Prostate gland (tissue), 2 donors: ENCODE measurements around the gene ST6GALNAC5. TPM values are rescaled to one million over a fixed set of nuclear protein-coding genes. Genes with fewer than 3 reads are reported as not detected.
"Not testable (repeated sequence)": the region's sequence is repeated elsewhere in the genome, so short reads cannot be mapped to it uniquely, and the experiment has no call there.

Experiments
- DNase-seq: peaks from one replicate; pipeline ENCODE4 v3.0.0-alpha.2; 2019; ENCODE audit warnings: low spot score
- H3K27ac ChIP-seq, 2 donors: fragments of 200-600 bp; sonication (generic); 2 replicates each; pipeline ENCODE4 v1.5.1; 2017 to 2019
- H3K27me3 ChIP-seq: fragments of 200-600 bp; sonication (generic); replicated peaks from 2 replicates; pipeline ENCODE4 v1.5.1; 2019; ENCODE audit not compliant: insufficient read depth
- H3K36me3 ChIP-seq, 2 donors: fragments of 200-600 bp; sonication (generic); 1 replicate in 1 of 2; 2 replicates in 1 of 2; pipeline versions ENCODE4 v1.5.1 to v1.8.1; 2017 to 2019
- H3K4me1 ChIP-seq: fragments of 200-600 bp; sonication (generic); replicated peaks from 2 replicates; pipeline ENCODE4 v1.5.1; 2019
- H3K4me3 ChIP-seq, 2 donors: fragments of 200-600 bp; sonication (generic); 2 replicates each; pipeline ENCODE4 v1.5.1; 2017 to 2019
- H3K9me3 ChIP-seq: fragments of 200-600 bp; sonication (generic); 2 replicates; pipeline ENCODE4 v1.5.1; 2017
- CTCF ChIP-seq, 4 experiments: fragments of 200-600 bp in 2 of 4; fragments of 450-650 bp in 2 of 4; sonication (generic) in 2 of 4; IDR thresholded peaks; 1 replicate in 3 of 4; 2 replicates in 1 of 4; pipeline ENCODE4 v1.5.1; 2016 to 2019; ENCODE audit warnings: antibody characterized with exemption in 4 of 4, mild to moderate bottlenecking in 2 of 4, moderate library complexity in 2 of 4
- POLR2A ChIP-seq: fragments of 450-650 bp; IDR thresholded peaks from one replicate; pipeline ENCODE4 v1.6.1; 2016; ENCODE audit warnings: antibody characterized with exemption, mild to moderate bottlenecking
- POLR2AphosphoS5 ChIP-seq: sonication (generic); formaldehyde crosslinking; IDR thresholded peaks from one replicate; pipeline ENCODE4 v1.6.1; 2017; ENCODE audit warnings: antibody characterized with exemption
- WGBS: methylation state at CpG from one replicate; pipeline ENCODE4 v1.1.5; 2018; 5-methylcytosine and 5-hydroxymethylcytosine counted together
- intact Hi-C: fragments of 100-400 bp; cut with DNase I; formaldehyde crosslinking; loops from one replicate; pipeline ENCODE4 v1.14.2; 2022
- total RNA-seq, 2 donors: library from RNA; depleted of rRNA; stranded (reverse); fragments of >200 nt; gene quantifications; one replicate each; pipeline ENCODE4 v1.1.0, GENCODE V29; 2016

The ST6GALNAC5 gene
- total RNA-seq, result 10 to 100 TPM in 1 of 2 donors, 1 to 10 TPM in 1; 4.8 to 18.5 TPM

- H3K9me3 ChIP-seq, result no peaks in the 10 kb centered on the region
- peaks cover 9% of the 10 kb centered on the region for H3K4me1 ChIP-seq
- no peak within 1 kb of the TSS for H3K27ac ChIP-seq
- H3K36me3 ChIP-seq, result no peaks in the 10 kb centered on the region
- intact Hi-C loops, result loop anchor here (5.0 to 10.0 kb wide), 2 partner anchors 535 to 713 kb away; no protein-coding TSS in a partner anchor
- DNase-seq, result no peak
- H3K27me3 ChIP-seq, result peaks cover 14% of the 10 kb centered on the region
- under 1% methylated on average over 50 of the region's 50 CpGs for WGBS
- TF ChIP-seq POLR2AphosphoS5 (no peak), POLR2A (no peak), CTCF (IDR thresholded peaks at IDR 0.05) (no peak)
- H3K4me3 ChIP-seq, result peak within 1 kb of the TSS; percentile 16 to 17
Observed at GRCh38 chr1:76867342-76868130, at the start of gene ST6GALNAC5. ST6GALNAC5 (plus strand) TSS chr1:76867480.

- no peak for DNase-seq
- H3K27me3 ChIP-seq, result no peaks in the 10 kb centered on the region
- no peak overlapping the region for H3K27ac ChIP-seq
- H3K36me3 ChIP-seq, result no peaks in the 10 kb centered on the region
- WGBS, result 60% methylated on average over 2 of the region's 2 CpGs
- TF ChIP-seq CTCF (IDR thresholded peaks at IDR 0.05) (no peak), POLR2AphosphoS5 (no peak), POLR2A (no peak)
- intact Hi-C loops, result no loop called here
- no peaks in the 10 kb centered on the region for H3K9me3 ChIP-seq
- H3K4me1 ChIP-seq, result no peaks in the 10 kb centered on the region
- H3K4me3 ChIP-seq, result no peak overlapping the region
Observed at GRCh38 chr1:76820028-76820427, 47.3 kb upstream of the ST6GALNAC5 start.

- H3K9me3 ChIP-seq, H3K27ac ChIP-seq, H3K27me3 ChIP-seq, intact Hi-C loops, H3K4me3 ChIP-seq, H3K36me3 ChIP-seq, H3K4me1 ChIP-seq, DNase-seq: not testable (repeated sequence)
Observed at GRCh38 chr1:76822961-76823360, 44.3 kb upstream of the ST6GALNAC5 start.

GRCh38 chr1:76824106-76824505 lies 43.2 kb upstream of the ST6GALNAC5 start:
- Histone ChIP-seq H3K4me1 (no peaks in the 10 kb centered on the region), H3K9me3 (no peaks in the 10 kb centered on the region), H3K36me3 (no peaks in the 10 kb centered on the region), H3K4me3 (no peak overlapping the region), H3K27me3 (no peaks in the 10 kb centered on the region), H3K27ac (no peak overlapping the region)
- intact Hi-C loops, result no loop called here
- no peak for TF ChIP-seq POLR2AphosphoS5
- no peak for TF ChIP-seq CTCF (IDR thresholded peaks at IDR 0.05)
- TF ChIP-seq POLR2A, result no peak
- DNase-seq, result no peak

GRCh38 chr1:76826072-76826845 lies 41.0 kb upstream of the ST6GALNAC5 start:
- TF ChIP-seq POLR2AphosphoS5 (no peak), POLR2A (no peak), CTCF (IDR thresholded peaks at IDR 0.05) (no peak)
- Histone ChIP-seq H3K27ac (no peak overlapping the region), H3K36me3 (no peaks in the 10 kb centered on the region), H3K9me3 (no peaks in the 10 kb centered on the region), H3K4me1 (no peaks in the 10 kb centered on the region), H3K27me3 (no peaks in the 10 kb centered on the region), H3K4me3 (no peak overlapping the region)
- no peak for DNase-seq
- intact Hi-C loops, result no loop called here
- 76% methylated on average over 4 of the region's 4 CpGs for WGBS
